Trophoblast cell (in vitro differentiated cells and primary cell): Measurements from ENCODE around the gene GSAP.

Source experiments
- DNase-seq, 2 donors: peaks; one replicate each; pipeline ENCODE4 v3.0.0-alpha.2; 2016
- H2AFZ ChIP-seq: 2 replicates; pipeline ENCODE4 v1.6.1; 2013; ENCODE audit warnings: low read length, moderate library complexity, mild to moderate bottlenecking; ENCODE audit not compliant: insufficient read depth, poor library complexity
- H2AK5ac ChIP-seq: 2 replicates; pipeline ENCODE4 v1.6.1; 2013; ENCODE audit warnings: mild to moderate bottlenecking, low read length
- H2BK120ac ChIP-seq: 2 replicates; pipeline ENCODE4 v1.6.1; 2013; ENCODE audit warnings: low read length, mild to moderate bottlenecking, moderate library complexity; ENCODE audit not compliant: insufficient read depth, poor library complexity
- H2BK12ac ChIP-seq: 2 replicates; pipeline ENCODE4 v1.6.1; 2013; ENCODE audit warnings: mild to moderate bottlenecking, low read length, moderate library complexity
- H2BK5ac ChIP-seq: 2 replicates; pipeline ENCODE4 v1.6.1; 2013; ENCODE audit warnings: low read length, low read depth, moderate library complexity, mild to moderate bottlenecking; ENCODE audit not compliant: poor library complexity
- H3K14ac ChIP-seq: 2 replicates; pipeline ENCODE4 v1.6.1; 2013; ENCODE audit warnings: mild to moderate bottlenecking, low read length
- H3K18ac ChIP-seq: 2 replicates; pipeline ENCODE4 v1.6.1; 2013; ENCODE audit warnings: mild to moderate bottlenecking, low read length
- H3K23ac ChIP-seq: 2 replicates; pipeline ENCODE4 v1.6.1; 2013; ENCODE audit warnings: low read length
- H3K27ac ChIP-seq: 2 replicates; pipeline ENCODE4 v1.5.1; 2013; ENCODE audit warnings: low read depth, mild to moderate bottlenecking, inconsistent platforms, low read length, moderate library complexity
- H3K27me3 ChIP-seq: 2 replicates; pipeline ENCODE4 v1.6.1; 2013; ENCODE audit warnings: inconsistent platforms, mild to moderate bottlenecking, low read length, moderate library complexity; ENCODE audit not compliant: insufficient read depth
- H3K36me3 ChIP-seq, 2 experiments: 1 replicate in 1 of 2; 2 replicates in 1 of 2; pipeline ENCODE4 v1.6.1; 2013; ENCODE audit warnings: low read length in 2 of 2, mild to moderate bottlenecking in 2 of 2, moderate library complexity in 1 of 2; ENCODE audit not compliant: insufficient read depth in 2 of 2, control insufficient read depth in 1 of 2
- H3K4ac ChIP-seq: 2 replicates; pipeline ENCODE4 v1.6.1; 2013; ENCODE audit warnings: low read depth, mild to moderate bottlenecking, low read length, moderate library complexity
- H3K4me1 ChIP-seq, 2 experiments: 1 replicate in 1 of 2; 2 replicates in 1 of 2; pipeline ENCODE4 v1.6.1; 2013; ENCODE audit warnings: low read length in 2 of 2, mild to moderate bottlenecking in 2 of 2, moderate library complexity in 1 of 2; ENCODE audit not compliant: insufficient read depth in 2 of 2, control insufficient read depth in 1 of 2
- H3K4me2 ChIP-seq: 2 replicates; pipeline ENCODE4 v1.6.1; 2013; ENCODE audit warnings: inconsistent platforms, mild to moderate bottlenecking, low read length, moderate library complexity
- H3K4me3 ChIP-seq: 2 replicates; pipeline ENCODE4 v1.5.1; 2013; ENCODE audit warnings: mild to moderate bottlenecking, low read depth, low read length, inconsistent platforms
- H3K79me1 ChIP-seq: one replicate; pipeline ENCODE4 v1.6.1; 2013; ENCODE audit warnings: low read length
- H3K79me2 ChIP-seq: 2 replicates; pipeline ENCODE4 v1.6.1; 2013; ENCODE audit warnings: low read length, mild to moderate bottlenecking; ENCODE audit not compliant: control insufficient read depth, insufficient read depth, poor library complexity
- H3K9ac ChIP-seq: 2 replicates; pipeline ENCODE4 v1.6.1; 2013; ENCODE audit warnings: mild to moderate bottlenecking, low read length
- H3K9me3 ChIP-seq: 2 replicates; pipeline ENCODE4 v1.6.1; 2013; ENCODE audit warnings: low read depth, mild to moderate bottlenecking, control low read depth, inconsistent platforms, low read length; ENCODE audit not compliant: insufficient read depth
- H4K12ac ChIP-seq: 2 replicates; pipeline ENCODE4 v1.6.1; 2013; ENCODE audit warnings: low read depth, mild to moderate bottlenecking, low read length, moderate library complexity
- H4K8ac ChIP-seq: 2 replicates; pipeline ENCODE4 v1.6.1; 2013; ENCODE audit warnings: low read depth, mild to moderate bottlenecking, low read length, moderate library complexity
- H4K91ac ChIP-seq: one replicate; pipeline ENCODE4 v1.6.1; 2013; ENCODE audit warnings: low read depth, mild to moderate bottlenecking, low read length, moderate library complexity
- WGBS: extraction: QIAGEN DNeasy Blood & Tissue Kit; methylation state at CpG from one replicate; pipeline ENCODE4 v1.1.7; 2013; ENCODE audit warnings: missing lambda C conversion rate; ENCODE audit not compliant: insufficient read length, insufficient coverage; ENCODE audit errors: extremely low coverage; 5-methylcytosine and 5-hydroxymethylcytosine counted together

GSAP gene

GRCh38 chr7:77434570-77435275 is 18.6 kb upstream of the GSAP start:
- Histone ChIP-seq H3K9ac (no peak overlapping the region), H4K91ac (no peak overlapping the region), H3K9me3 (no peaks in the 10 kb centered on the region), H2BK120ac (no peak overlapping the region), H3K27me3 (no peaks in the 10 kb centered on the region), H3K14ac (no peak overlapping the region), H4K12ac (no peak overlapping the region), H3K27ac (no peak overlapping the region), H2BK12ac (no peak overlapping the region), H2AK5ac (no peak overlapping the region), H3K79me1 (no peaks in the 10 kb centered on the region), H4K8ac (no peak overlapping the region), H2AFZ (no peak overlapping the region), H3K4me3 (no peak overlapping the region), H3K36me3 (no peaks in the 10 kb centered on the region), H3K4me1 (peaks cover 2 to 3% of the 10 kb centered on the region in 2 experiments), H2BK5ac (no peak overlapping the region), H3K23ac (no peak overlapping the region), H3K79me2 (no peaks in the 10 kb centered on the region), H3K4me2 (no peak overlapping the region), H3K18ac (no peak overlapping the region), H3K4ac (no peak overlapping the region)
- WGBS: no CpG with 5 or more reads among the region's 3 CpGs
- DNase-seq: no peak

DNA sequence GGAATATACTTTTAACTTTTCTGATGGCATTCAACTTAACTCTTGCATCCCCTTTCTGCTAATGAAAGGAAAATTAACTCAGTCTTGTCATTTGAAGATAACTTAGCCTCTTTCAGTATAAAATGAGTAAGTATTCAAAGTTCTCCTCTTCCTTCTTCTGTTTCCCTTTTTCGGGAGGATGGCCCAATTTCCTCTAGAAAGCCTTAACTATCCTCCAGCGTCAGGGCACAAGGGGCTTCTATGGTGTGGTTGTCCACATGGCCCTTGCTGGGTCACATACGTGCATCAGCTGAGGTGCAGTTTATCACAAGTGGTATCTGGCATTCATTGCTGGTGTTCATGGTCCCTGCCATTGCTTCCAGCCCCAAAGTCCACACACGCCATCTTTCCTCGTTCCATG is 17.8 kb upstream of the GSAP start:
- Histone ChIP-seq H2BK5ac (no peak overlapping the region), H2BK120ac (no peak overlapping the region), H3K4me3 (no peak overlapping the region), H2BK12ac (no peak overlapping the region), H3K79me2 (no peaks in the 10 kb centered on the region), H3K27ac (no peak overlapping the region), H3K23ac (peak overlapping the region; percentile 18), H4K8ac (no peak overlapping the region), H3K79me1 (no peaks in the 10 kb centered on the region), H3K36me3 (no peaks in the 10 kb centered on the region), H3K4ac (no peak overlapping the region), H3K9me3 (no peaks in the 10 kb centered on the region), H3K27me3 (no peaks in the 10 kb centered on the region), H3K9ac (peak overlapping the region; percentile 78), H2AFZ (no peak overlapping the region), H3K4me2 (no peak overlapping the region), H3K14ac (no peak overlapping the region), H2AK5ac (no peak overlapping the region), H4K12ac (no peak overlapping the region), H4K91ac (no peak overlapping the region), H3K4me1 (peaks cover 2 to 3% of the 10 kb centered on the region in 2 experiments), H3K18ac (no peak overlapping the region)
- WGBS: no CpG with 5 or more reads among the region's 5 CpGs
- DNase-seq: no peak

DNA sequence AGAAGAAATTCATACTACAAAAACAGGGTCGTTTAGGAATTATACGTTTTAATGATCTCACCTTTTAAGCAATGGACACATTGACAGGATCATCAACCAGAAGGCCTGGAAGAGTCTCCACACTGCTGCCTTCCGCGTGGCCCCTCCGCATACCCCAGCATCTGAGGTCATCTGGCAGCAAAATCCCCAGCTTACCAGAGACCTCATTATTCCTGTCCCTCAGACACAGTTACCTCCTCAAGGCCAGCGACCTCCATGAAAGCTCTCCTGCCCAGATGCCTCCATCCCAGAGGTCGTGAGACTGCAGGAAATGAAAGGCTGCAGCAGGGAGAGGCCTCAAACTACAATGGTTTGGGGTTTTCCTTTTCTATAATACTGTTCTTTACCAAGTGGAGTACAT is 14.8 kb upstream of the GSAP start:
- H2AK5ac ChIP-seq: no peak overlapping the region
- no peak overlapping the region for H3K4me2 ChIP-seq
- no peak overlapping the region for H4K12ac ChIP-seq
- WGBS: no CpG with 5 or more reads among the region's 7 CpGs
- H3K4ac ChIP-seq: no peak overlapping the region
- H3K9ac ChIP-seq: no peak overlapping the region
- no peak overlapping the region for H3K23ac ChIP-seq
- no peak overlapping the region for H3K18ac ChIP-seq
- no peaks in the 10 kb centered on the region for H3K36me3 ChIP-seq
- no peak for DNase-seq
- no peak overlapping the region for H2BK12ac ChIP-seq
- H4K8ac ChIP-seq: no peak overlapping the region
- H3K4me3 ChIP-seq: no peak overlapping the region
- no peak overlapping the region for H3K27ac ChIP-seq
- peaks cover 13% of the 10 kb centered on the region in 2 experiments for H3K4me1 ChIP-seq
- no peak overlapping the region for H3K14ac ChIP-seq
- H3K79me2 ChIP-seq: peaks cover 1% of the 10 kb centered on the region
- no peak overlapping the region for H2BK120ac ChIP-seq
- no peak overlapping the region for H2AFZ ChIP-seq
- no peaks in the 10 kb centered on the region for H3K27me3 ChIP-seq
- H2BK5ac ChIP-seq: no peak overlapping the region
- H3K9me3 ChIP-seq: no peaks in the 10 kb centered on the region
- no peak overlapping the region for H4K91ac ChIP-seq
- H3K79me1 ChIP-seq: peaks cover 5% of the 10 kb centered on the region

DNA sequence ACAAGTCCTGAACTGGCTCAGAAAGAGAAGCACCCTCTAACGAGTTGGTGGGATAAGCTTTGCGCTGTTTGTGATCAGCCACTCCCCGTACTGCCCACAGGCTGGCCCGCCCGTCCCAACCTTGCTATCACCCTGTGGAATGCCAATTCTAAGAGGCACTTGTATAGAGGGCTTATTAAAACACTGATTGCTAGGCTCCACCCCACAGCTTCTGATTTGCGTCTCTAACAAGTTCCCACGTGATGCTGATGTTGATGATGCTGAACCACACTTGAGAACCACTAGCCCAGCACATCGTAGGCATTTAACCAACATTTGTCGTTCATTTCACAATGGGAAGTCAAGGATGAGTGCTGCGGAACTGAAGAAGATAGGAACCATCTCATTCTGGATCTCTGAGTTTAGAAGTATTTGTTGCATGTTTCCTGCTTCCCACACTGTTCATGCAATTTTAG is 12.7 kb upstream of the GSAP start:
- H3K79me1 ChIP-seq: peaks cover 5% of the 10 kb centered on the region
- H3K4me2 ChIP-seq: no peak overlapping the region
- no peak overlapping the region for H3K18ac ChIP-seq
- H2AK5ac ChIP-seq: no peak overlapping the region
- no peak overlapping the region for H3K4ac ChIP-seq
- H2BK120ac ChIP-seq: no peak overlapping the region
- no peak overlapping the region for H3K23ac ChIP-seq
- no peak overlapping the region for H2BK5ac ChIP-seq
- H4K91ac ChIP-seq: peak overlapping the region; percentile 69
- H3K36me3 ChIP-seq: no peaks in the 10 kb centered on the region
- H3K4me1 ChIP-seq: peaks cover 13% of the 10 kb centered on the region in 2 experiments
- no CpG with 5 or more reads among the region's 10 CpGs for WGBS
- H3K79me2 ChIP-seq: peaks cover 1% of the 10 kb centered on the region
- H2AFZ ChIP-seq: no peak overlapping the region
- peak; percentile 14 to 57 for DNase-seq
- H3K14ac ChIP-seq: peak overlapping the region; percentile 9
- H3K9me3 ChIP-seq: no peaks in the 10 kb centered on the region
- peak overlapping the region; percentile 11 for H3K27ac ChIP-seq
- H4K8ac ChIP-seq: no peak overlapping the region
- no peak overlapping the region for H4K12ac ChIP-seq
- peak overlapping the region; percentile 82 for H2BK12ac ChIP-seq
- no peak overlapping the region for H3K9ac ChIP-seq
- no peaks in the 10 kb centered on the region for H3K27me3 ChIP-seq
- H3K4me3 ChIP-seq: no peak overlapping the region
